ENCODE data around the gene CEACAM8.
"Not testable (repeated sequence)": the region's sequence is repeated elsewhere in the genome, so short reads cannot be mapped to it uniquely, and the experiment has no call there.

Gene CEACAM8

GRCh38 chr19:42577016-42577415 is 17.7 kb downstream of the CEACAM8 start:
- Histone ChIP-seq H3K27ac (no peak overlapping the region), H3K4me3 (no peak overlapping the region)

- no peak overlapping the region for H3K27ac ChIP-seq
- no peak overlapping the region for H3K4me3 ChIP-seq
These were observed 18.5 kb downstream of the CEACAM8 start for GRCh38 chr19:42576241-42576640.

DNA sequence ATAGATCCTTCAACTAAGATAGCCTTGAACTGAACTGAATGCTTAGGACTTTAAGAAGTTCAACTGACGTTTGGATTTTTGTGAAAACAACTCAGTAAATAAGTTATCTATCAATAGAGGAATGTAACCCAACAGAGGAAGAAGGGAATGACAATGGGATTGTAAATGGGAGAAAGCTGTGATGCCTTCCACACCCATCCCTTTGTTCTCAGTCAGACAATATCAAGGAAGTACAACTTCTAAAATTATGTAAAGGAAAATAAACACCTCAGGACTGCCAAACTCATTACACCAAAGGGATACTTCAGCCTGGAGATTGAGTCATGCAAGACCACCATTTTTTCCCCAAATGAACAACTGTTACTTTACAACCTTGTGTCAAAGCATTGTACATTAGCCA is 21.1 kb downstream of the CEACAM8 start:
- H3K4me3 ChIP-seq, result no peak overlapping the region
- no peak overlapping the region for H3K27ac ChIP-seq

DNA sequence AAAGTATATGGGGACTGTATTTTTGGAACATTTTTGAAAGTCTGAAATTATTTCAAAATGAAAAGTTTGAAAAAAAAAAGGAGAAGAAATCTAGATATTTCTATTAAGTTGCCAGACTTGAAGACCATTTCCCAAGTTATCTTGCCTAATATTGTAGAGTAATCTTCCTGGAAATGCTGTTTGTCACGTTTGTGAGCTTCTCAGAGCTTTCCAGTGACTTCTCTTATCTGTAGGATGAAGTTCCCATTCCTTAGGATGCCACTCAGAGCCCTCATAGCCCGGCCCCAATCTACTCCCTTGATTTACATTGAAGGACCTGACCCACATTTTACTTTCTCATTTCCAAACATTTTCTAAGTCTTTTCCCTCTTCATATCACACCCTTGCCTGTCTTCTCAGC is 23.6 kb downstream of the CEACAM8 start:
- no peak overlapping the region for H3K27ac ChIP-seq
- no peak overlapping the region for H3K4me3 ChIP-seq

GRCh38 chr19:42569193-42569592 is 25.5 kb downstream of the CEACAM8 start:
- Histone ChIP-seq H3K4me3 (no peak overlapping the region), H3K27ac (no peak overlapping the region)

DNA sequence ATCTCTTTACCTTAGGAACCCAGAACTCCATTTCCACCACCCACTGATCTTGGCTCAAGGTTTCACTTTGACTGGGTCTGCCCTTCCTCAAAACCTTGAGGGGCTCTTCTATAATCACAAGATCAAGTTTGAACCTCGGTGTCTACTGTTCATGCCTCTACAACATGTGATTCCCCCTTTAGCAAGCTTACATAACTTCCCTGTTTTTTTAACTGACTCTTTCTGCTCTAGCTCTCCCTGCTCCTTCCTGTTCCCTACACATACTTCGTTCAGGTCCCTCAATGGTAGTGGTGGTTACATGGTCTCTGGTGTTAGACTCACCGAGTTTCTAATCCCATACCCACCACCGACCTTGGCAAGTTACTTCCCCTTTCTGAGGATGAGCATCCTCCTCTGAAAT is 26.7 kb downstream of the CEACAM8 start:
- no peak overlapping the region for H3K4me3 ChIP-seq
- H3K27ac ChIP-seq, result no peak overlapping the region

GRCh38 chr19:42567567-42567966 is 27.2 kb downstream of the CEACAM8 start:
- no peak overlapping the region for H3K4me3 ChIP-seq
- H3K27ac ChIP-seq, result no peak overlapping the region

GRCh38 chr19:42563352-42564210 is 31.1 kb downstream of the CEACAM8 start:
- no peak overlapping the region for H3K27ac ChIP-seq
- H3K4me3 ChIP-seq, result no peak overlapping the region

- no peak overlapping the region for H3K4me3 ChIP-seq
- no peak overlapping the region for H3K27ac ChIP-seq
These were observed 33.2 kb downstream of the CEACAM8 start for GRCh38 chr19:42561512-42561911.

GRCh38 chr19:42560731-42561130 is 34.0 kb downstream of the CEACAM8 start:
- H3K27ac ChIP-seq, result no peak overlapping the region
- no peak overlapping the region for H3K4me3 ChIP-seq

DNA sequence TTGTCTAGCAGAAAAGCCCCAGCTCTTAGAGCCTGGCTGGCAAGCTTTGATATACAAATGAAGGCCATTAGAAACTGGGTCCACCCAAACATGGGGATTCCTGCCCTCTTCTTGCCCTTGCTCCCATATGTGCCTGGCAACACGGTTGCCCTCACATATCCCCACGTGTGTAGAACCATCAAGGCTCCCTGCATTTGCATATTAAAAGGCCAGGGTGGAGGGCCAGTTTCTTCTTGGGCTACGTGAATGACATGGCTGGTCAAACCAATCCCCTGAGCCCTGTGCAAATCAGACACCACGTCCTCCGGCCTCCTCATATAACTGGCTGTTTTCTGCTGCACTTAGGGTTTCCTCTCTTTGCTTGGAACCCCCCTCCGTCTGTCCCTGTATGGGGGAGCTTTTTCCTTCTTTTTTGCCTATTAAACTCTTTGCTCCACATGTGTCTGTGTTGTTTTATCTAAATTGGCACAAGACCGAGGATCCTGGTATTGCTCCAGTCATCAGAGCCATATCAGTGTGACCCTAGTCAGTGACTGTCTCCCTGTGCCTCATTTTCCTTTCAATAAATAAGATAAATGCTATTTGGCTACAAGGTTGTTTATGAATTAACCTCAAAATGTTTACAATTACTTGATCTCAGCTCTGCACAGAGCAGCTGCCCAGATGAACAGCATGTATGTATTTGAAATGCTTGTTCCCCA is 36.1 kb downstream of the CEACAM8 start:
- no peak overlapping the region for H3K27ac ChIP-seq
- no peak overlapping the region for H3K4me3 ChIP-seq

DNA sequence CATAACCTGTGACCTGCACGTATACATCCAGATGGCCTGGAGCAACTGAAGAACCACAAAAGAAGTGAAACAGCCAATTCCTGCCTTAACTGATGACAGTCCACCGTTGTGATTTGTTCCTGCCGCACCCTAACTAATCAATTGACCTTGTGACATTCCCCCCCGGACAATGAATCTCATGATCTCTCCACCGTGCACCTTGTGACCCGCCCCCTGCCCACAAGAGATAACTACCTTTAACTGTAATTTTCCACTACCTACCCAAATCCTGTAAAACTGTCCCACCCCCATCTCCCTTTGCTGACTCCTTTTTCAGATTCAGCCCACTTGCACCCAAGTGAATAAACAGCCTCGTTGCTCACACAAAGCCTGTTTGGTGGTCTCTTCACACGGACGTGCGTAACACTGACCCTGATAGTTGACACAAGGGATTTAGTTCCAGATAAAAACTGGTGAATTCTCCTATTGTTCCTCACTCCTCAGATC is 37.3 kb downstream of the CEACAM8 start:
- H3K4me3 ChIP-seq, H3K27ac ChIP-seq: not testable (repeated sequence)

DNA sequence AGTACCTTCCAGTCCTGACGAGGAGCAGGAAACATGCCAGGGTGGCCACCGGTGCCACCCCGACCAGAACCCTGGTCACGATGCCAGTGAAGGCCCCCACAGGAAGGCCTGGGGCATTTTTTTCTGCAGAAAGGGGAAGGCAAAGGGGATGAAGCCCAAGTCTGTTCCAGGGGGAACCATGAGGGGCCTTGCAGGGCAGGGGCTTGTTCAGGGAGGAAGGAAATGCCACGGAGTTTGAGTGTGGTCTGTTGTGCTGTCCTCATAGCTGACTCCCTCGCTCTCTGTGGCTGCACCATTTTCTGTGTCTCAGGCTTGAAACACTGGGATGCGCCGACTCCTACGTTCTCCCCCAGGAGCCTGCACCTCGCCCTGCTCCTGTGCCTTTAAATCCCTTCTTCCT is 38.9 kb downstream of the CEACAM8 start:
- Histone ChIP-seq H3K27ac (no peak overlapping the region), H3K4me3 (no peak overlapping the region)

GRCh38 chr19:42555317-42555716 is 39.4 kb downstream of the CEACAM8 start:
- Histone ChIP-seq H3K4me3 (no peak overlapping the region), H3K27ac (no peak overlapping the region)

- Histone ChIP-seq H3K4me3 (no peak overlapping the region), H3K27ac (no peak overlapping the region)
These were observed 40.6 kb downstream of the CEACAM8 start for GRCh38 chr19:42554046-42554575.

- no peak overlapping the region for H3K27ac ChIP-seq
- H3K4me3 ChIP-seq, result no peak overlapping the region
These were observed 41.3 kb downstream of the CEACAM8 start for GRCh38 chr19:42553292-42554045.

GRCh38 chr19:42552086-42553065 is 42.3 kb downstream of the CEACAM8 start:
- Histone ChIP-seq H3K27ac (no peak overlapping the region), H3K4me3 (no peak overlapping the region)

- H3K27ac ChIP-seq, H3K4me3 ChIP-seq: not testable (repeated sequence)
These were observed 44.2 kb downstream of the CEACAM8 start for GRCh38 chr19:42550521-42550920.

DNA sequence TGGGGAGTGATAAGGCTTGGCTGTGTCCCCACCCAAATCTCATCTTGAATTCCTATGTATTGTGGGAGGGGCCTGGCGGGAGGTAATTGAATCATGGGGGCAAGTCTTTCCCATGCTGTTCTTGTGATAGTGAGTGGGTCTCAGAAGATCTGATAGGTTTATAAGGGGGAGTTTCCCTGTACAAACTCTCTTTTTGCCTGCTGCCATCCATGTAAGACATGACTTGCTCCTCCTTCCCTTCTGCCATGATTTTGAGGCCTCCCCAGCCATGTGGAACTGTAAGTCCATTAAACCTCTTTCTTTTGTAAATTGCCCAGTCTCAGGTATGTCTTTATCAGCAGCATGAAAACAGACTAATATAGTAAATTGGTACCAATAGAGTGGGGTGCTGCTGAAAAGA is 45.7 kb downstream of the CEACAM8 start:
- not testable (repeated sequence) for H3K27ac ChIP-seq

More for the DNA sequence above, 45.7 kb downstream of the CEACAM8 start:
- not testable (repeated sequence) for H3K4me3 ChIP-seq

Measured in skin epidermis (tissue), 12 donors.